Adrenal gland (tissue), 12 donors: ENCODE results near the gene MED19. TPM values are rescaled to one million over a fixed set of nuclear protein-coding genes. Genes with fewer than 3 reads are reported as not detected.
"Not testable (repeated sequence)": the region's sequence is repeated elsewhere in the genome, so short reads cannot be mapped to it uniquely, and the experiment has no call there.

ENCODE experiments used
- DNase-seq, 7 donors: peaks; one replicate each; pipeline ENCODE4 v3.0.0-alpha.2; 2019 to 2020
- H3K27ac ChIP-seq, 5 donors: fragments of 200-600 bp; sonication (generic) in 4 of 5; 1 replicate in 3 of 5; 2 replicates in 2 of 5; pipeline versions ENCODE4 v1.5.1 to v1.8.0; 2016 to 2020; ENCODE audit warnings: mild to moderate bottlenecking in 1 of 5
- H3K27me3 ChIP-seq: fragments of 200-600 bp; 2 replicates; pipeline ENCODE4 v1.8.0; 2021
- H3K36me3 ChIP-seq, 2 donors: fragments of 200-600 bp; replicated peaks in 1 of 2; 1 replicate in 1 of 2; 2 replicates in 1 of 2; pipeline versions ENCODE4 v1.5.1 to v1.8.0; 2018 to 2022
- H3K4me1 ChIP-seq, 2 donors: fragments of 200-600 bp; replicated peaks in 1 of 2; 1 replicate in 1 of 2; 2 replicates in 1 of 2; pipeline versions ENCODE4 v1.5.1 to v1.8.0; 2018 to 2021
- H3K4me3 ChIP-seq, 4 donors: fragments of 200-600 bp; sonication (generic) in 3 of 4; one replicate each; pipeline ENCODE4 v1.5.1; 2016 to 2018
- H3K9me3 ChIP-seq, 3 donors: fragments of 200-600 bp; sonication (generic) in 1 of 3; replicated peaks in 1 of 3; 1 replicate in 2 of 3; 2 replicates in 1 of 3; pipeline versions ENCODE4 v1.5.1 to v1.8.0; 2016 to 2021
- POLR2A ChIP-seq, 2 donors: fragments of 450-650 bp; IDR thresholded peaks; one replicate each; pipeline ENCODE4 v1.6.1; 2017; ENCODE audit warnings: antibody characterized with exemption in 2 of 2, mild to moderate bottlenecking in 2 of 2, moderate library complexity in 1 of 2
- WGBS, 4 donors: extraction: QIAGEN DNeasy Blood & Tissue Kit in 2 of 4; methylation state at CpG; one replicate each; pipeline versions ENCODE4 v1.1.5 to v1.1.7; 2013 to 2017; 5-methylcytosine and 5-hydroxymethylcytosine counted together
- intact Hi-C, 2 donors: fragments of 100-400 bp; cut with DNase I; formaldehyde crosslinking; loops; one replicate each; pipeline versions ENCODE4 v1.14.1 to v1.15.0; 2022 to 2023
- polyA plus RNA-seq, 3 donors: library from polyadenylated mRNA; stranded (reverse); fragments of 200-250 nt in 2 of 3; fragments of 350-450 nt in 1 of 3; fragmentation: Illumina TruSeq in 1 of 3; extraction: RNeasy Lipid Tissue Mini Kit (QIAGEN cat#74804) in 1 of 3; gene quantifications; one replicate each; pipeline ENCODE4 v1.2.3, GENCODE V29; 2013 to 2014
- total RNA-seq, 9 donors: library from RNA; depleted of rRNA in 4 of 9; stranded (reverse); fragments of >200 nt in 4 of 9; fragments of 120-200 nt in 1 of 9; fragmentation: NEBNext Ultra II Directional in 1 of 9; extraction: Animal tissue kit (Norgen Biotek cat#: 25700) in 1 of 9; gene quantifications; one replicate each; pipeline versions ENCODE4 v1.1.0 to v1.2.4, GENCODE V29; 2013 to 2023
- TF ChIP-seq, protein P1 (sequence below), 6 experiments: fragments of 450-650 bp in 4 of 6; fragments of 200-600 bp in 2 of 6; sonication (generic) in 1 of 6; IDR thresholded peaks; 1 replicate in 5 of 6; 2 replicates in 1 of 6; pipeline versions ENCODE4 v1.5.1 to v1.8.0; 2016 to 2021; ENCODE audit warnings: antibody characterized with exemption in 6 of 6, mild to moderate bottlenecking in 2 of 6, moderate library complexity in 1 of 6
- donor health status: healthy with polysubstance abuse.
- donor health status: Bipolar disorder and iron deficiency.
- donor health status: DM: yes; HTN: yes; CAD: no.
- donor health status: DM: no; HTN: no; CAD: no.
- donor health status: DM: no; HTN: no; CAD: no.
- donor health status: DM: yes; HTN: yes; CAD: no.

MED19 gene
- total and polyA plus RNA-seq, 12 donors, result 13.7 to 35.7 (median 21.9) TPM

GRCh38 chr11:57713835-57714234, 1.8 kb upstream of the MED19 start:
- Histone ChIP-seq H3K4me3 (peak overlapping the region in 1 of 4 donors; percentile 86), H3K27me3 (no peaks in the 10 kb centered on the region), H3K9me3 (no peaks in the 10 kb centered on the region), H3K36me3 (no peaks in the 10 kb centered on the region), H3K4me1 (peaks cover 11 to 38% of the 10 kb centered on the region in 2 donors), H3K27ac (no peak overlapping the region)
- intact Hi-C loops, result no loop called here
- WGBS, 4 donors, result 87 to 95% (median 92%) methylated on average over 2 of the region's 2 CpGs
- no peak for TF ChIP-seq POLR2A (IDR thresholded peaks at IDR 0.05)
- TF ChIP-seq, protein P1, sequence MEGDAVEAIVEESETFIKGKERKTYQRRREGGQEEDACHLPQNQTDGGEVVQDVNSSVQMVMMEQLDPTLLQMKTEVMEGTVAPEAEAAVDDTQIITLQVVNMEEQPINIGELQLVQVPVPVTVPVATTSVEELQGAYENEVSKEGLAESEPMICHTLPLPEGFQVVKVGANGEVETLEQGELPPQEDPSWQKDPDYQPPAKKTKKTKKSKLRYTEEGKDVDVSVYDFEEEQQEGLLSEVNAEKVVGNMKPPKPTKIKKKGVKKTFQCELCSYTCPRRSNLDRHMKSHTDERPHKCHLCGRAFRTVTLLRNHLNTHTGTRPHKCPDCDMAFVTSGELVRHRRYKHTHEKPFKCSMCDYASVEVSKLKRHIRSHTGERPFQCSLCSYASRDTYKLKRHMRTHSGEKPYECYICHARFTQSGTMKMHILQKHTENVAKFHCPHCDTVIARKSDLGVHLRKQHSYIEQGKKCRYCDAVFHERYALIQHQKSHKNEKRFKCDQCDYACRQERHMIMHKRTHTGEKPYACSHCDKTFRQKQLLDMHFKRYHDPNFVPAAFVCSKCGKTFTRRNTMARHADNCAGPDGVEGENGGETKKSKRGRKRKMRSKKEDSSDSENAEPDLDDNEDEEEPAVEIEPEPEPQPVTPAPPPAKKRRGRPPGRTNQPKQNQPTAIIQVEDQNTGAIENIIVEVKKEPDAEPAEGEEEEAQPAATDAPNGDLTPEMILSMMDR (IDR thresholded peaks at IDR 0.05), result no peak
- no peak for DNase-seq

DNA sequence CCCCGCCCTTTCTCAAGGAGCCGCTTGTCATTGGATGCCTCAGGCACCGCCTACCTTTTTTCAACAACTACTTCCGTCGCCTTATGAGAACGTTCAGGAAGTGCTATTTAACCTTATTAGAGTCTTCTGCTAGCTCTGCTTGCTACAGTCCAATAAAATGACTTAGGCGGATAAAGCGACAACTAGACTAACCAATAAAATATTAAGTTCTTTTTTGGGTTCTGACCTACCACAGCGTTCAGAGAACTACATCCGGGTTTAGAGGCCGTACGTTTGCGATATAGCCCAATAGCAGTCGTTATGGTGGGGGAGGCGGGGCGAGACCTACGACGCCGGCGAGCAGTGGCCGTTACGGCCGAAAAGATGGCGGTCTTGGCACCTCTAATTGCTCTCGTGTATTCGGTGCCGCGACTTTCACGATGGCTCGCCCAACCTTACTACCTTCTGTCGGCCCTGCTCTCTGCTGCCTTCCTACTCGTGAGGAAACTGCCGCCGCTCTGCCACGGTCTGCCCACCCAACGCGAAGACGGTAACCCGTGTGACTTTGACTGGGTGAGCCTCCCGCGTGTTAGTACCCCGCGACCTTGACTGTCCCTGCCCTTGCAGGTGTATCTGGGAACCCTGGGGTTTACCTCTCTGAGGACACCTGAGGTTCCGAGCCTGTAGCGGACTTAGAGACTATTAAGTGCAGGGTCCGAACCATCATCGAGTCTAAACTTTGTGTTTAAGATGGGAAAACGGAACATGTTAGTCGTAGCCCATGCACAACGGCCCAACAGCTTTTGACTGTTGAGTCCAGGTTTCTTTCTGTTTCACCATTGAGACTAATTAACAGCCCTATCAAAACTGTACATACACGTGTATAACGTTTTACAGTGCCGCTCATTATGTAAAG, 488 bp upstream of the MED19 start, which contains the start of gene TMX2:
Gene TMX2, plus strand, starts transcription at position 338 of the 895 bp plus-strand sequence. Its CDS starts 26 bp downstream, at position 364.
- peak; percentile 92 to 98 (median 96) for DNase-seq
- Histone ChIP-seq H3K27ac (peak within 1 kb of the TSS; percentile 49 to 94 (median 86)), H3K9me3 (no peaks in the 10 kb centered on the region), H3K4me1 (peaks cover 11 to 38% of the 10 kb centered on the region in 2 donors), H3K4me3 (peak within 1 kb of the TSS; percentile 83 to 97 (median 90)), H3K36me3 (no peaks in the 10 kb centered on the region), H3K27me3 (no peaks in the 10 kb centered on the region)
- WGBS, 4 donors, result 0 to 1% (median 0%) methylated on average over 29 to 53 of the region's 53 CpGs
- TF ChIP-seq, protein P1 (IDR thresholded peaks at IDR 0.05), result no peak
- peak in 1 of 2 donors; percentile 30 for TF ChIP-seq POLR2A (IDR thresholded peaks at IDR 0.05)
- intact Hi-C loops, result no loop called here

GRCh38 chr11:57709802-57710367, 2.1 kb downstream of the MED19 start:
- 91 to 95% (median 94%) methylated on average over 5 of the region's 5 CpGs for WGBS, 4 donors
- H3K4me1 ChIP-seq, result peaks cover 11 to 35% of the 10 kb centered on the region in 2 donors
- TF ChIP-seq, protein P1 (IDR thresholded peaks at IDR 0.05), result no peak
- TF ChIP-seq POLR2A (IDR thresholded peaks at IDR 0.05), result no peak
- no peaks in the 10 kb centered on the region for H3K9me3 ChIP-seq
- H3K27me3 ChIP-seq, result no peaks in the 10 kb centered on the region
- H3K27ac ChIP-seq, result no peak overlapping the region
- DNase-seq, result no peak
- H3K4me3 ChIP-seq, result no peak overlapping the region
- peaks cover 0 to 2% of the 10 kb centered on the region in 2 donors for H3K36me3 ChIP-seq
- intact Hi-C loops, result no loop called here

- H3K4me3 ChIP-seq, intact Hi-C loops, H3K9me3 ChIP-seq, H3K27me3 ChIP-seq, DNase-seq, H3K27ac ChIP-seq: not testable (repeated sequence)
- peaks cover 0 to 36% of the 10 kb centered on the region in 2 donors for H3K36me3 ChIP-seq
- H3K4me1 ChIP-seq, result peaks cover 7 to 14% of the 10 kb centered on the region in 2 donors
- 86 to 94% (median 90%) methylated on average over 8 of the region's 8 CpGs for WGBS, 4 donors
Measured at GRCh38 chr11:57705432-57705831, 6.6 kb downstream of the MED19 start.
